Mucosa of descending colon (tissue), 3 donors: ENCODE data around the gene LCP2. TPM values are rescaled to one million over a fixed set of nuclear protein-coding genes. Genes with fewer than 3 reads are reported as not detected.

Experiments
- ATAC-seq: fragments of 200-7000 bp; cut with Tn5 transposase; one replicate; pipeline ENCODE4 v1.9.1; 2020; ENCODE audit warnings: mild to moderate bottlenecking, moderate library complexity
- DNase-seq, 3 donors: peaks; one replicate each; pipeline ENCODE4 v3.0.0-alpha.2; 2020
- H3K36me3 ChIP-seq: fragments of 200-600 bp; one replicate; pipeline ENCODE4 v1.8.0; 2021; ENCODE audit warnings: low read depth, mild to moderate bottlenecking
- H3K4me1 ChIP-seq: fragments of 200-600 bp; one replicate; pipeline ENCODE4 v1.8.0; 2021; ENCODE audit warnings: low read depth, mild to moderate bottlenecking
- H3K4me3 ChIP-seq: fragments of 200-600 bp; one replicate; pipeline ENCODE4 v1.8.0; 2021; ENCODE audit warnings: mild to moderate bottlenecking
- H3K9me3 ChIP-seq: fragments of 200-600 bp; one replicate; pipeline ENCODE4 v1.8.0; 2021; ENCODE audit warnings: mild to moderate bottlenecking
- intact Hi-C, 2 donors: fragments of 100-400 bp; cut with DNase I in 1 of 2; cut with micrococcal nuclease in 1 of 2; formaldehyde crosslinking; loops; one replicate each; pipeline versions ENCODE4 v1.11.0 to v1.11.1; 2022; cut with DNase I, micrococcal nuclease
- total RNA-seq, 3 donors: library from RNA; stranded (reverse); fragmentation: NEBNext Ultra II Directional in 2 of 3; extraction: Animal tissue kit (Norgen Biotek cat#: 25700) in 2 of 3; gene quantifications; one replicate each; pipeline versions ENCODE4 v1.2.1 to v1.2.4, GENCODE V29; 2021 to 2023
- TF ChIP-seq, protein P1 (sequence below): fragments of 200-600 bp; IDR thresholded peaks from one replicate; pipeline ENCODE4 v1.8.0; 2022; ENCODE audit warnings: antibody characterized with exemption, mild to moderate bottlenecking
- donor health status: DM: no; HTN: no; CAD: no; lungs with moderate emphysema.
- donor health status: DM: no; HTN: no; CAD: no.
- donor health status: DM: no; HTN: yes; CAD: no.

LCP2 gene
- total RNA-seq, 3 donors from 2014 or later = 13.5 to 24.5 (median 22.9) TPM

DNA sequence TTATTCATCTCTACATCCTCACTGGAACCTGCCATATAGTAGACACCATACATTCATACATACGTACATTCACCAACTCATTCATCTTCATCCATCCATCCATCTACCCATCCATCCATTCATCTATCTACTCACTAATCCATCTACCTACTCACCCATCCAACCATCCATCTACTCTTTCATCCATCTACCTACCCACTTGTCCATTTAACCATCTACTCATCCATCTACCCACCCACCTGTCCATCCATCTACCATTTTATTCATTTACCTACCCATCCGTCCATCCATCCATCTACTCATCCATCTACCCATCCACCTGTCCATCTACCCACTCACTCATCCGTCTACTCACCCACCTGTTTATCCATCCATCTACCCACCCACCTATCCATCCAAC lies 31.9 kb upstream of the LCP2 start:
- TF ChIP-seq, protein P1, sequence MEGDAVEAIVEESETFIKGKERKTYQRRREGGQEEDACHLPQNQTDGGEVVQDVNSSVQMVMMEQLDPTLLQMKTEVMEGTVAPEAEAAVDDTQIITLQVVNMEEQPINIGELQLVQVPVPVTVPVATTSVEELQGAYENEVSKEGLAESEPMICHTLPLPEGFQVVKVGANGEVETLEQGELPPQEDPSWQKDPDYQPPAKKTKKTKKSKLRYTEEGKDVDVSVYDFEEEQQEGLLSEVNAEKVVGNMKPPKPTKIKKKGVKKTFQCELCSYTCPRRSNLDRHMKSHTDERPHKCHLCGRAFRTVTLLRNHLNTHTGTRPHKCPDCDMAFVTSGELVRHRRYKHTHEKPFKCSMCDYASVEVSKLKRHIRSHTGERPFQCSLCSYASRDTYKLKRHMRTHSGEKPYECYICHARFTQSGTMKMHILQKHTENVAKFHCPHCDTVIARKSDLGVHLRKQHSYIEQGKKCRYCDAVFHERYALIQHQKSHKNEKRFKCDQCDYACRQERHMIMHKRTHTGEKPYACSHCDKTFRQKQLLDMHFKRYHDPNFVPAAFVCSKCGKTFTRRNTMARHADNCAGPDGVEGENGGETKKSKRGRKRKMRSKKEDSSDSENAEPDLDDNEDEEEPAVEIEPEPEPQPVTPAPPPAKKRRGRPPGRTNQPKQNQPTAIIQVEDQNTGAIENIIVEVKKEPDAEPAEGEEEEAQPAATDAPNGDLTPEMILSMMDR = no peak
- intact Hi-C loops = no loop called here
- no peaks in the 10 kb centered on the region for H3K9me3 ChIP-seq
- no peak for DNase-seq
- H3K4me3 ChIP-seq = no peak overlapping the region
- H3K36me3 ChIP-seq = no peaks in the 10 kb centered on the region
- ATAC-seq = no peak
- no peaks in the 10 kb centered on the region for H3K4me1 ChIP-seq

DNA sequence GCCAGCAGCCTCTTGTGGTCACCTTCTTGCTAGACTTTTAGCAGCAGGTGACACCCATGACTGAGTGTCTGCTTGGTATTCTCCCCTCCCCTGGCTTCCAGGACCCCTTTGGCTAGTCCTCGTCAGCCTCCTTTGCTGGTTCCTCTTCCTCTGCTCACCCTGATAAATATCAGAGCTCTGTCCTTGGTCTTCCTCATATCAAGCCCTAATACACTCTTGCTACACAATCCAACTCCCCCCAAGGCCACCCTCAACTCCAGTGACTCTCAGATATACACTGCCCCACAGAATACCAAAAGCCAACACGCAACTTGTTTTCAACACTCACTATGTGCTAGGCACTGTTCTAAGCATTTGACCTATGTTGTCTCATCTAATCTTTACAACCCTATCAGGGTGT lies 30.3 kb upstream of the LCP2 start:
- no peak for DNase-seq
- TF ChIP-seq, protein P1 = no peak
- no peak for ATAC-seq
- intact Hi-C loops = no loop called here
- Histone ChIP-seq H3K36me3 (no peaks in the 10 kb centered on the region), H3K4me1 (no peaks in the 10 kb centered on the region), H3K9me3 (no peaks in the 10 kb centered on the region), H3K4me3 (no peak overlapping the region)

DNA sequence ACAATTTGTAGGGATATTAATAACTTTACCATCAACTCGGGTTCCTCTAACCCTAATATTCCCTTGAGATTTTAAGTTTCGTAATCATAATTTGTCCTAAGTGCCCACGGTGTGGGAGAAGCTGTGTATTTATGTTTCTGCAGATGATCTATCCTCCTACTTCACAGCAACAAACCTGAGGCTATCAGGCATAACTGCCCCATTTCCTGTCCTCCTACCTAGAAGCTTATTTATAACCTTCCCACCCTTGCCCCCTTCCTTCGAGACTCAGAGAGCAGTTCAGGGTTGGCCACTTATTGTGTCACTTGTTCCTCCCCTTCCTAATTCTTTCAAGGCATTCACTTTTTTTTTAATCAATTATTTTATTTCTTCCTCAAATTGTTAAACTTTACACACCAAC lies 29.6 kb upstream of the LCP2 start:
- H3K4me1 ChIP-seq = no peaks in the 10 kb centered on the region
- no peak overlapping the region for H3K4me3 ChIP-seq
- H3K9me3 ChIP-seq = no peaks in the 10 kb centered on the region
- DNase-seq = no peak
- no peaks in the 10 kb centered on the region for H3K36me3 ChIP-seq
- intact Hi-C loops = no loop called here
- TF ChIP-seq, protein P1 = no peak
- ATAC-seq = no peak

GRCh38 chr5:170319301-170319700 lies 21.7 kb upstream of the LCP2 start:
- Histone ChIP-seq H3K36me3 (no peaks in the 10 kb centered on the region), H3K4me3 (no peak overlapping the region), H3K9me3 (no peaks in the 10 kb centered on the region), H3K4me1 (no peaks in the 10 kb centered on the region)
- TF ChIP-seq, protein P1 = no peak
- ATAC-seq = no peak
- intact Hi-C loops = no loop called here
- no peak for DNase-seq

- Histone ChIP-seq H3K9me3 (no peaks in the 10 kb centered on the region), H3K4me1 (no peaks in the 10 kb centered on the region), H3K36me3 (no peaks in the 10 kb centered on the region), H3K4me3 (no peak overlapping the region)
- intact Hi-C loops = no loop called here
- ATAC-seq (no peak), DNase-seq (no peak)
- TF ChIP-seq, protein P1 = no peak
Observed at GRCh38 chr5:170317499-170317898, 19.9 kb upstream of the LCP2 start.

GRCh38 chr5:170316937-170317336 lies 19.4 kb upstream of the LCP2 start:
- intact Hi-C loops = no loop called here
- H3K9me3 ChIP-seq = no peaks in the 10 kb centered on the region
- no peaks in the 10 kb centered on the region for H3K4me1 ChIP-seq

More at GRCh38 chr5:170316937-170317336, 19.4 kb upstream of the LCP2 start:
- DNase-seq (no peak), ATAC-seq (no peak)
- TF ChIP-seq, protein P1 = no peak
- H3K4me3 ChIP-seq = no peak overlapping the region
- no peaks in the 10 kb centered on the region for H3K36me3 ChIP-seq
